Measurements from ENCODE around the gene FAM234B.
A peak's percentile ranks its signal among the peaks of the same experiment; 100 is the strongest.

- TF ChIP-seq POLR2A (IDR thresholded peaks at IDR 0.05), result no peak
- peak in 4 of 6 experiments; percentile 26 to 52 (median 32) for TF ChIP-seq CTCF (IDR thresholded peaks at IDR 0.05)
Measured at GRCh38 chr12:13023811-13024530, 20.2 kb upstream of the FAM234B start.
